Left renal pelvis (tissue), 4 donors: ENCODE data around the gene LBHD2. TPM values are rescaled to one million over a fixed set of nuclear protein-coding genes. Genes with fewer than 3 reads are reported as not detected.
"Not testable (repeated sequence)": the region's sequence is repeated elsewhere in the genome, so short reads cannot be mapped to it uniquely, and the experiment has no call there.

Experiments
- DNase-seq, 4 donors: peaks; one replicate each; pipeline ENCODE4 v3.0.0-alpha.2; 2013; ENCODE audit warnings: low read depth in 4 of 4, low spot score in 3 of 4
- polyA plus RNA-seq, 4 donors: library from polyadenylated mRNA; unstranded; fragments of 120-200 nt; gene quantifications; one replicate each; pipeline ENCODE4 v1.2.1, GENCODE V29; 2013; ENCODE audit not compliant: insufficient read length in 4 of 4

Gene LBHD2
- polyA plus RNA-seq, 4 donors = not detected

DNA sequence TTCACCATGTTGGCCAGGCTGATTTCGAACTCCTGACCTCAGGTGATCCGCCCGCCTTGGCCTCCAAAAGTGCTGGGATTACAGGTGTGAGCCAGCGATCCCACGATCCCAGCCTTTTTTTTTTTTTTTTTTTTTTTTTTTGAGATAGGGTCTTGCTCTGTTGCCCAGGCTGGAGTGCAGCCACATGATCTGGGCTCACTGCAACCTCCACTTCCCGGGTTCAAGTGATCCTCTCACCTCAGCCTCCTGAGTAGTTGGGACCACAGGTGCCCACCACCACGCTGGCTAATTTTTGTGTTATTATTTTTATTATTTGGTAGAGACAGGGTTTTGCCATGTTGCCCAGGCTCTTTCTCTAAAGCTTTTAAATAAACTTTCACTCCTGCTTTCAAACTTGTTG is 33.5 kb downstream of the LBHD2 start:
- not testable (repeated sequence) for DNase-seq

DNA sequence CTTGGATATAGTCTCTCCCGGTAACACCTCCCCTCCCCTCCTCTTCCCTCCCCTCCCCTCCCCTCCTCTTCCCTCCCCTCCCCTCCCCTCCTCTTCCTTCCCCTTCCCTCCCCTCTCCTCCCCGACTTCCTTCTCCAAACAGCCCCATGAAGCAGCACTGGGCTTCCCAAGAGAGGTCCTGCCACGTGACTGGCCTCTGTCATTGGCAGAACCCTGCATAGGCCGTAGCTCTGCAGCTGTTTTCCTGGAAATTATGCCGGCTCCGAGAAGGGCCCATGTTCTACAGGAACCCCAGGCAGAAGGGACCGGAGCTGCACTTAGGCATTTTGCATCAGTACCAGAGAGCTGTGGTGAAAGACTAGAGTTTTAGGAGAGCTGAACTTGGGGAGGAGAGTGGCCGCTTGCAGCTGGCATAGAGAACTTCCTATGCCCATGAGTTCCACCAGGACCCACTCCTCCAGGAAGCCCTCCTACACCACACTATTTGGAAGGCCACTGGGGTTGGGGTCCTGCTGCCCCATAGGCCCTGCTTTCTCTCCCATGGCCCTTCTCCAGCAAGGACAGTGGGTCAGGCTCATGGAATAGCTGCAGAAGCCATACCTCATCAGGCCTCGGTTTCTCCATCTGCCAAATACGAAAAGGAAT is 34.1 kb downstream of the LBHD2 start:
- no peak for DNase-seq

DNA sequence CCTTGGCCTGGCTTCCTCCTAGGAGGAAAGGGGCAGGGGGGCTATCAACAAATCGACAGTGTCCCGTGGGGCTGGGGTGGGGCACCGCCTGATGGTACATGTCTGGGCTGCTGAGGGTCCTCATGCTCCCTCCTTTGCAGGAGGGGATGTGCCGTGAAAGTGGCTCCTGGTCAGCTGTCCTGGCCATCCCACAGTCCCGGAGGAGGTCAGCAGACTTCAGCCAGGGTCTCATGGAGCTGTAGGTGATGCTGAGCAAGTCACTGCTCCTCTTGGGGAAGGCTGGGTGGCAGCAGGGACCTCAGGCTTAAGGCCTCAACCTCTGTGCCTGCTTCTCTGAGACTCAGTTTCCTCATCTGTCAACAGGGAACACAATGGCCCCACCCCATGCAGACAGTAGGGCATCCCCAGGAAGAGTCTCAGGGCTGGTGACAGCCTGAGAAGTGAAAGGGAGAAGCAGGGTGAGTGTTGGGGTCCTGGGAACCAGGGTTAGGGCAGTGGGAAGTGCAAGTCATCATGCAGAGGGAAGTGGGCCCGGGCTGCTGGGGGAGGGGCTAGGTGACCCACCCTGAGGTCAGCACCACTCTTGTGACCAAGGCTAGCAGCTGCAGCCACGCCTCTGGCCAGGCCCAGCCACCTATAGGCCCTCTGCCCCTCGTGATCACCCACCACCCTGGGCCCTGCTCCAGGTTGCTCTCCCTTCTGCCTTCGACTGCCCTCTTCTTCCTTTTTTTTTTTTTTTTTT is 34.8 kb downstream of the LBHD2 start:
- no peak for DNase-seq

DNA sequence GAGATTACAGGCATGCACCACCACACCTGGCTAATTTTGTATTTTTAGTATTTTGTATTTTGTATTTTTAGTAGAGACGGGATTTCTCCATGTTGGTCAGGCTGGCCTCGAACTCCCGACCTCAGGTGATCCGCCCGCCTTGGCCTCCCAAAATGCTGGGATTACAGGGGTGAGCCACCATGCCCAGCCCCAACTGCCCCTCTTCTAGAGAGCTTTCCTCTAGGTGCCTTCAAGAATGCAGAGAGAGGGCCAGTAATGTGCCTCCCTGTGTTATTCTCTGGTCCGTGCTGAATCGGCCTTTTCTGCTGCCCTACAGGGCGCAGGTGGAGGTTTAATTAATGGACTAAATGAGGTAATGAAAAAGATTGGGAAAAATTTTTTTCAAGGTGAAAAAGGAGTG is 35.5 kb downstream of the LBHD2 start:
- not testable (repeated sequence) for DNase-seq

DNA sequence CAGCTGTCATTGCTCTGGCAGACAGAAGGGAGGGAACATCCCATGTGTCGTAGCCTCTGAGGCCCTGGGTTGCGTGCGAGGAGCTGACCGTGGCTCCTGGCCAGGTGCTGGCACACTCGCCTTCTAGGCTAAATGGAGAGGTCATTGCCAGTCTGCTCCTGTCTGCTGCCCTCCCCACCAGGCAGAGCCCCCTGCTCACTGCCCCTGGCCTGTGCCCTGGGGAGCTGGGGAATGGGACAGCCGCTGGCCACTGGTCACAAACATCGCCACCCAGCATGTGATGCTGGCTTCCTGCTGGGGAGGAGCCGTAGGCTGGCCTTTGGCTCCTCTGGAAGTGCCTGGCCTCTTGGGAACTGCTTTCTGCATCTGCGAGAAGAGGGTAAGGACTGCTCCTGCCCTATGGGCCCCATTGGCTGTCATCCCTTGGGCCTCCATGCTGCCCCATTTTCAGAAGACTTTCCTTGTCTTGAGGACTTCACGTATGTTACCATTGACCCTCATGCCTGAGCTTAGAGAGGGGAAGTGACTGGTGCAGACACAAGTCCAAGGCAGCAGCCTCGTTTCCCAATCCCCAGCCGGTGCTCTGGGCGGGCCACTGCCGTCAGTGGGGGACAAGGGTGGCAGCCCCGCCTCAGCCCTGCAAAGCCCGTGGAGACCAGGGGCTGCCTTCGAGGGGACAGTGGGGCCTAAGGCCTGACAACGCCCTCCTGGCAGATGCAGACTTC is 37.3 kb downstream of the LBHD2 start:
- DNase-seq = no peak

DNA sequence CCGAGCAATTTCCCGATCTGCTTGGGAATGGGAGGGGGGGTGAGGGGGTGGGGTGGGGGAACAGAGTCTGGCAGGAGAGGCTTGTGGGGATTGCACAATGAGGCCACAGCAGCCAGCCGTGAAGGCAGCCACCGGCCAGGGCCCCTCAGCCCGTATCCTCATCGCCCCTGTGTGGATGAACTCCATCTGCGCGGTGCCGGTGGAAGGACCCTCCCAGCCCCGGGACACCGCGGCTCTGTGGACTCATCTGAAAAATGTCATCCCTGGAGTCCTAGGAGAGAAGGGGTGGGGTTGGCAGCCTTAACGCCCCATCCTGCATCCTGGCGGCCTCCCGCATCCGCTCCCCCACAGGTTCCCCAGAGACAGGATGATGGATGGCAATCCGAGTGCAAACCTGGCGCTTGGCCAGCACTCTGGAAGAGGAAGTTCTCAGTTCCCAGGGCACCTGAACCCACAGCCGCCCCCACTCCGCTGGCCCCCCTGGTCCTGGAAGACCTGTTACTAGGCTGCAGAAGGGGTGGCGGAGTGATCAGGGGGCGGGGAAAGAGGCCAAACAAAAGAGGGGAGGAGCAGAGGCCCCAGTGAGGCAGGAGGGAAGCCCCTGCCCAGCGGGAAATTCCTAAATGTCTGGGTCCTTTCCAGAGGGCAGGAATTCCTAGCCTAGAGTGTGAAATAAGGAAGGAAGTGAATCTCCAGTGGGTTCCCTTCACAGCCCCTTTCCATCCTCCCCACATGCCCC is 38.0 kb downstream of the LBHD2 start:
- DNase-seq = peak; percentile 79 to 89 (median 84)

DNA sequence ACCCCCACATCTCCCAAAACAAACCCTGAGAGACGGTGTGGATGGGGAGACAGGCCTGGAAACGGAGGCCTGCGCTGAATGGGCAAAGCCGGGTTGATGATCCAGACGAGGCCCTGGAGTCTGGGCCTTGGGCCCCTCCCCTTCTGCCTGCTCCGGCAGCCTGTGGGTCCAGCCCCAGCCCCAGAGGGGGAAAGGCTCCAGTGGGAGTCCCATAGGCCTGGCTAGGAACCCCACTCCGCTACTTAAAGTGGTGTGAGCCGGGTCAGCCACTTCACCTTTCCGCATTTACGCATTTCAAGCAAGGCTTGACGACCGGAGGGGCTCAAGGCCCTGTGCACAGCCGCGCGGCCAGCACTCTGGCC is 38.6 kb downstream of the LBHD2 start:
- DNase-seq = no peak

DNA sequence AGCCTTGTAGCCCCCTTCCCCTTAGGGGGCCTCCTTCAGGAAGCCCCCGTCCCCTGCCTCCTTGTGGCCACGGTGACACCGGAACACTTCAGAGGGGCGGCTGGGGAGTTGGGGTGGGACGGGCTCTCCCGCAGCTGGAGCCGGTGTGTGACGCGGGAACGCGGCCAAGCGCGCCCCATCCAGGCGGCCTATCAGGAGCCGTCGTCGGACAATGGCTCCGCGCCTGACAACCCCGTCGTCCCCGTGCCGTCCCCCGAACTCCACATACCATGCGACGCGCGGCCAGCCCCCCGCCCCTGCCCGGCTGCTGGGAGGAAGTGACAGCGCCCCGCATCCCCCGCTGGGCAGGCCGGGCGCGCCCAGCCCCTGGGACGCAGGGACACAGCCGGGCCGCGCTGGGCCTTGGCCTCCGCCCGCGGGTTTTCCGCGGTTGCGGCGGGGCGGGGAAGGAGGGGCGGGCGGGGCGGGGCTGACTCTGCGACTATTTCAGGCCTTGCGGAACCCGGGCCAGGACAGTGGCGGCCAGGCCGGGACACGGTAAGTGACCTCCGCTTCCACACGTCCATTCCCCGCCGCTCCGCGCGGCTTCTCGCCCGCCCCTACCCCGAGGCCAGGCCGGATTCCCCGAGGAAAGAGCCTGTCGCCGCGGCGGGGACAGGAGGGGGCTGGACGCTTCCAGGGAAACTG is 39.1 kb downstream of the LBHD2 start, which contains the start of gene TNFAIP2:
TNFAIP2 (plus strand) TSS at position 515 of the 687 bp plus-strand sequence. CDS start 2,997 bp downstream, outside the sequence.
- no peak for DNase-seq

DNA sequence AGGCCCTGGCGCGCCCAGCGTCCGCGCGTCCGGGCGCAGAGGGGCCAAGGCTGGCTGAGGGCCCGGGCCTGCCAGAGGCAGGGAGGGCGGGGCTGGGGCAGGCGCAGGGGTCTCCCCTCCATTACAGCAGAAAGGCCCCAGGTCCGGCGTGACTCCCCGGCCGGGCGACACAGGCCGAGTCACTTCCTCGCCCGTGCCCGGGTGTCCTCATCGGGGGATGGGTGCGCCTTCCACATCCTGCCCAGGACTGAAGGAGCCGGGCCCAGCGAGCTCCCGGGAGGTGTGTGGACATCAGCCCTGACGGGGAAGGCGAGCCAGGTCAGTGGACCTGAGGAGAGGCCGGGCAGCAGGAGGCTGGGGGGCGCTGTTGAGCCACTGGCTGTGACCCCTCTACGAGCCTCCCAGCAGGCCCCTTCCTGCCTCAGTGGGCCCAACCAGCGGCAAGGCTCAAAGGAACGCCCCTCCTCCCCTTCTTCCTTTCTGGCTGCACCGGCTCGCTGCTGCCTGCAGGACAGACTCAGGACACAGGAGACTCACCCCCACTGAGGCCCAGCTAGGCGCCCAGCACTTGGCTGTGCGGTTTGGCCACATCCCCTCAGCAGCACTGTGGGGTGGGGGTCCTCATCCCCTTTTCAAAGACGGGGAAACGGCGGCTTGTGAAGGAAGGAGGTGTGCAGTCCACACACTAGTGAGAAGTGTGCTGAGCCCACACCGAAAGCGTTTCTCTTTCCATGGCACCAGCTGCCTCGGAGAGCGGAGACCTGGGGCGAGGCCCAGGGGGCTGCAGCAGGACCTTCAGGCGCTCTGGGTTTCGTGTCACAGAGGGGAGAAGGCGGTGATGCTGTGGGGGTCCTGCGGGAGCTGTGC is 39.9 kb downstream of the LBHD2 start:
- no peak for DNase-seq

DNA sequence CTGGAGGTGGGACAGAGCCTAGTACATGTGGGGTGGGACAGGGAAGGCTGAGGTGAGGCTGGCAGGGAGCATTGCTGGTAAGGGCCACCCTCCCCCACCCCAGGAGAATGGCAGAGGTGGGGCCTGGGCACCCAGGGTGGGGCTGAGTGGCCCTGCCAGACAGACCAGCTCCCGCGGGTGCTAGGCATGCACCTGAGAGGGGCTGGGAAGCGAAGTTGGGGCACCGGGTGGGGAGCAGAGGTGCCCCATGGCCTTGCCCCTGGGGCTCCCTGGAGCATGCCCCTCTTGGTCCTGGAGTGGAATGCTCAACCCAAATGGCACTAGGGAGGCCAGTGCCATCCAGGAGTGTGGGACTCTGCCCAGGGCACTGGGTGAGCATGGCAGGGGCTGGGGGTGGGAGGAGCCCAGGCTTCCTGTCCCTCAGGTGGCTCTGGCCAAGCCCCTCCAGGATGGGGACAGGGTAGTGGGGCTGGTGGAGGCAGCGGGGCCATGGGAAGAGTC is 40.5 kb downstream of the LBHD2 start:
- no peak for DNase-seq

DNA sequence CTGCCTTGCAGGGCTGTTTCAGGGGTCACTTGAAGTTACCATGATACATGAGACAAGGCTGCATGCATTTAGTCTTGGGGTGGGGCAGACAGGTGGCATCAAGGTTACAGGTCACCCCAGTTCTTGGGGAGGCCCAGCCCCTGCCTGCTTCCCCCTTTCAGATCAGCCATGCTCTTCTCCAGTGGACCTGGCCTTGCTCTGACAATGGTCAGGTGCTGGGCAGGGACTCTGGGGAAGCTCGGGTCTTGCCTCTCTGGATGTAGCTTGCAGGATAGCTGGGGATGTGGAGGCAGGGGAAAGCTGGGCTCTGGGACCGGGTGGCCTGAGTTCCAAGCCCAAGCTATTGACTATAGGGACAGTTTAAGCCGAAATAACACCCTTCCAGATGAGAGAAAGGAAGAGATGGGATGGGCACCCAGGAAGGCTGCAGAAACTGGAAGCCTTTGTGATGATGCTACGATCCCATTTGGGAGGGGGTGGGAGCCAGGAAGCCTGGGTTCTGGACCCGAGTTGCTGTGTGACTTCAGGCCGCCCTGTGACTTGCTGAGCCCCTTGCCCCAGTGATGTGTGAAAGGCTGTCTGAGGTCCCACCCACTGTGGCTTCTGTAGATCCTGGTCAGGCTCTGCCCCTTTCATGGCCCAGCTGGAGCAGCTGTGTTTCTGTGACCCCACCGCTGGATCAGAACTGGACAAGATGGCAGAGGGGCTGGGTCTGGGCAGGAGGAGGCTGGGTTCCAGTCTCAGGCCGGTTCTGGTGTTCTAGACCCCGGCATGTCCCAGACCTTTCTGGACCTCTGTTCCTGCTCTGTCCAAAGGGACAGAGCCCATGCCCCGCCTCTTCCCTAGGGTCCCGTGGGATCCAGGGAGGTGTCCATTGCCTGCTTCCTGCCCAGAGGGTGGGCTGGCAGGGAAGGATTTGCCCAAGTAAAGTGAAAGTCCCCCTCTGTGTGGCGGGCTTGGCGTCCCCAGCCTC is 41.4 kb downstream of the LBHD2 start:
- no peak for DNase-seq

DNA sequence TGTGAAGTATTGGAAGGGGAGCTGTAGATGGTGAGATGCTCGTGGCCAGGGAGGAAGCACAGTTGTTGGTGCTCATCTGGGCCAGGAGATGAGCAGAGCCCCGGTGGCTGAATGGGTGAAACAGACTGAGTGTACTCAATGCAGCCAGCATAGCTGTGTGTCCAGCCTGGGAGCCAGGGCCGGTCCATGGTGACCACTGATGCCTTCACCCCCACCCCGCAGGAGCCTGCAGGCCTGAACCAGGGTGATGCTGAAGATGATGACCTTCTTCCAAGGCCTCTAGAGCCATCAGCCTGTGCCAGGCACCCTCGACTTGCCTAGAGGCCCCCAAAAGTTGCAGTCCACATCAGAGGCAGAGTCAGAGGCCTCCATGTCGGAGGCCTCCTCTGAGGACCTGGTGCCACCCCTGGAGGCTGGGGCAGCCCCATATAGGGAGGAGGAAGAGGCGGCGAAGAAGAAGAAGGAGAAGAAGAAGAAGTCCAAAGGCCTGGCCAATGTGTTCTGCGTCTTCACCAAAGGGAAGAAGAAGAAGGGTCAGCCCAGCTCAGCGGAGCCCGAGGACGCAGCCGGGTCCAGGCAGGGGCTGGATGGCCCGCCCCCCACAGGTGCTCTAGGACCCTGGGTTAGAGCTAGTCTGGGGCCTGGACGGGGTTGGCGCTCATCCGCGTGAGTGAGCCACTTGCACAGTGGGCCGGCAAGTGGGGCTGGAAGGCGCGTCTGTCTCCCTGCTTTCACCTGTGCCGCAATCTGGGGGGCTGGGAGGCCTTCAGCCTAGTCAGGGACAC is 42.3 kb downstream of the LBHD2 start:
- DNase-seq = no peak

DNA sequence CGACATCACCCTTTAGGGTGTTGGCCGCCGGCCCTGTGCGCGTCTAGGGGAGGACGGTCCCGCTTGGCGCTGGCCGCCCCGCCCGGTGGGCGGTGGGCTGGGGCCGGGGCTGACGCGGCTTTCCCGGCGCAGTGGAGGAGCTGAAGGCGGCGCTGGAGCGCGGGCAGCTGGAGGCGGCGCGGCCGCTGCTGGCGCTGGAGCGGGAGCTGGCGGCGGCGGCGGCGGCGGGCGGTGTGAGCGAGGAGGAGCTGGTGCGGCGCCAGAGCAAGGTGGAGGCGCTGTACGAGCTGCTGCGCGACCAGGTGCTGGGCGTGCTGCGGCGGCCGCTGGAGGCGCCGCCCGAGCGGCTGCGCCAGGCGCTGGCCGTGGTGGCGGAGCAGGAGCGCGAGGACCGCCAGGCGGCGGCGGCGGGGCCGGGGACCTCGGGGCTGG is 42.9 kb downstream of the LBHD2 start:
- DNase-seq = no peak

DNA sequence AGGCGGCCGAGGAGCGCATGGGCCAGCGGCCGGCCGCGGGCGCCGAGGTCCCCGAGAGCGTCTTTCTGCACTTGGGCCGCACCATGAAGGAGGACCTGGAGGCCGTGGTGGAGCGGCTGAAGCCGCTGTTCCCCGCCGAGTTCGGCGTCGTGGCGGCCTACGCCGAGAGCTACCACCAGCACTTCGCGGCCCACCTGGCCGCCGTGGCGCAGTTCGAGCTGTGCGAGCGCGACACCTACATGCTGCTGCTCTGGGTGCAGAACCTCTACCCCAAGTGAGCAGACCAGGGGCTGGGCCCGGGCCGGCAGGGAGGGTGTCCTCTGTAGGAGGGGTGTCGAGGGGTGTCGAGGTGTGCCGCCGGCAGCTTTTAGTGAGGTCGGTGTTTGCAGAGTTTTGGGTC is 43.3 kb downstream of the LBHD2 start:
- DNase-seq = no peak

DNA sequence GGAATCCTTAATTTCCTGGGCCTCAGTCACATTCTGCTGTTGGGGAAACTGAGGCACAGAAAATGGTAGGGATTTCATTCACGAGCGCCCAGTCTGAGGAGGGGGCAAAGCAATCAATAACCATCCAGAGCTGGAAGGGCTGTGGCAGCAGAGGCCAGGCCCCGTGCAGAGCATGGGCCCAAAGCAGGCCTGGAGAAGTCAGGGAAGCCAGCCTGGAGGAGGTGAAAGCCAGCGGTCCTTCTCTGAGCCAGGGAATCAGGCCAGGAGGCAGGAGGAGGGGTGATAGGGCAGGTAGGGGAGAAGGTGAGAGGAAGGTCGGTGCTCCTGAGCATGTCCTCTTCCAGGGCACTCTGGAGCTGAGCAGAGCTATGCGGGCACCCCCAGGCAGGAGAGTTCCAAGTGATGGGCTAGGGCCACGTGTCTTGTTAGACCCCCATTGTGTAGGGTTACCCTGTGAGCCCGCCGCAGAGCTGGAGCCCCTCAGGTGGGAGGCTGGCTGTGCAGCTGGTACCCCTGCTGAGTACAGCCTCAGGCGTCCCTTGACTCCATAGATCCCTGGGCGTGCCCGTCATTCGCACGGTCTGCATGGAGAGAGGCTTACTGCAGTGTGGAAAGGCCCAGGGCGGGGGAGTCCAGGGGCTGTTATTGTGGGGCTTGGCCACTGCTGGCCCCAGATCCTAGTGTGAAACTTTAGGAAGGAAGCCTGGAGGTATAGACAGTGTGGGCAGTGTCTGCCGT is 44.0 kb downstream of the LBHD2 start:
- DNase-seq = no peak

DNA sequence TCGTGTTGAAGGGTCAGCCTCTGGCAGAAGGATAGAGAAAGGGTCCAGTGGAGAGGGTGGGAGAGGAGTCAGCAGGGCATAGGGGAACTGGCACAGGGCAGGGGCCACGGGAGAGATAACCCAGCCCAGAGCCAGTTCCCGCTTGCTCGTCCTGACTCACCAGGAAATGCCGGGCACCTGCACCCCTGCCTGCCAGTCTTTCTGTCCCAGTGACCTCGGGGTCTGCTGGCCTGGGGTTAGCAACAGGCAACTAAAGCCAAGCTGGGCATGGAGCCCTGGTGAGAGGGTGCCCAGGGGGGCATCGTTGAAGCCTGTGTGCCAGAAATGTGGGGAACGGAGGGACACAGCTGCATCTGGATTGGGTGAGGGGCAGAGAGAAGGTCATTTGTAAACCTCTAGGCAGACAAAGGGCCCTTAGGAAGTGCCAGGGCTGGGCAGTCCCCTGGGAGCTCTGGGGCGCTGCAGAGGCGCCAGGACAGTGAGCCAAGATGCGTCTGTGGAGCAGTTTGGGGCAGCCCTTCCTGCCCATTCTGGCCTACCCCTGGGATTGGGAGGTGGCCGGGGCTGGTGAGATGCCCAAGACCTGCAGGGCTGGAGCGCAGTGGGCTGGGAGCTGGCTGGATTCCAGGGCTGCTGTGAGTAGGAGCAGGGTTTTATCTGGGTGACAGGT is 44.8 kb downstream of the LBHD2 start:
- DNase-seq = no peak
